K562 (cell line): ENCODE measurements around the gene MCAT. TPM values are rescaled to one million over a fixed set of nuclear protein-coding genes. Genes with fewer than 3 reads are reported as not detected.
A peak's percentile ranks its signal among the peaks of the same experiment; 100 is the strongest.

Source experiments
- ATAC-seq: fragments of 200-7000 bp; cut with Tn5 transposase; 3 replicates; pipeline ENCODE4 v1.9.1; 2020; ENCODE audit warnings: moderate library complexity
- BruUV-seq: library from RNA; stranded (reverse); fragments of 400-500 nt; replicated peaks from 2 replicates; lab custom pipeline; 2021; lab: Mats Ljungman, UMichigan
- CTCF ChIA-PET: fragments of 300-600 bp; formaldehyde crosslinking; extraction: SDS; loops from one replicate; lab custom pipeline; 2021; ENCODE audit warnings: low intra/inter-chr PET ratio; lab: Yijun Ruan, JAX
- POLR2A ChIA-PET: fragments of 300-600, 350-650 bp; sonication (Branson Sonifier 250); formaldehyde crosslinking; extraction: SDS; loops from one replicate; lab custom pipeline; 2021; ENCODE audit warnings: antibody characterized with exemption, inconsistent platforms; lab: Yijun Ruan, JAX
- DNase-seq, 4 experiments: peaks; one replicate each; pipeline versions ENCODE4 v3.0.0 to v3.0.0-alpha.2; 2011 to 2018; ENCODE audit warnings: low spot score in 3 of 4, mixed read lengths in 3 of 4; ENCODE audit errors: extremely low read depth in 1 of 4
- FAIRE-seq: peaks from 2 replicates; lab custom pipeline; 2011; peaks lifted over from hg19 to GRCh38; lab: Jason Lieb, UNC
- H2AFZ ChIP-seq: 2 replicates; pipeline ENCODE4 v1.6.0; 2011; ENCODE audit warnings: low read depth, low read length, control low read depth, inconsistent platforms
- H3K27ac ChIP-seq: fragments of 200-600 bp; 3 replicates; pipeline ENCODE4 v1.8.0; 2011; ENCODE audit warnings: low read depth, mild to moderate bottlenecking, control low read depth, inconsistent platforms, low read length, moderate library complexity, mixed read lengths; ENCODE audit errors: extremely low read depth
- H3K27me3 ChIP-seq, 2 experiments: fragments of 300-600 bp in 1 of 2; 2 replicates in 1 of 2; 3 replicates in 1 of 2; pipeline versions ENCODE4 v1.6.0 to v1.8.0; 2011; ENCODE audit warnings: inconsistent platforms in 2 of 2, low read length in 2 of 2, mild to moderate bottlenecking in 1 of 2, mixed read lengths in 1 of 2, moderate library complexity in 1 of 2; ENCODE audit not compliant: control insufficient read depth in 2 of 2, insufficient read depth in 2 of 2
- H3K36me3 ChIP-seq: fragments of 300-600 bp; 3 replicates; pipeline ENCODE4 v1.8.0; 2011; ENCODE audit warnings: mild to moderate bottlenecking, low read length, inconsistent platforms; ENCODE audit not compliant: control insufficient read depth, insufficient read depth
- H3K4me1 ChIP-seq, 2 experiments: fragments of 200-600 bp in 1 of 2; replicated peaks in 1 of 2; 2 replicates in 1 of 2; 3 replicates in 1 of 2; pipeline versions ENCODE4 v1.5.1 to v1.8.0; 2011; ENCODE audit warnings: inconsistent platforms in 2 of 2, low read length in 2 of 2, mild to moderate bottlenecking in 1 of 2, mixed read lengths in 1 of 2, moderate library complexity in 1 of 2; ENCODE audit not compliant: control insufficient read depth in 2 of 2, insufficient read depth in 2 of 2
- H3K4me2 ChIP-seq: 2 replicates; pipeline ENCODE4 v1.6.1; 2011; ENCODE audit warnings: low read length, control low read depth, inconsistent platforms, mixed read lengths; ENCODE audit not compliant: insufficient read depth
- H3K4me3 ChIP-seq: fragments of 200-600 bp; sonication (generic), shearing (Covaris generic); 2 replicates; pipeline ENCODE4 v1.5.1; 2016; ENCODE audit warnings: control low read depth, inconsistent platforms
- H3K79me2 ChIP-seq: fragments of 200-600 bp; 3 replicates; pipeline ENCODE4 v1.8.0; 2011; ENCODE audit warnings: low read length, inconsistent platforms; ENCODE audit not compliant: control insufficient read depth, insufficient read depth
- H3K9ac ChIP-seq, 2 experiments: 2 replicates each; pipeline versions ENCODE4 v1.6.0 to v1.6.1; 2011; ENCODE audit warnings: low read depth in 2 of 2, low read length in 2 of 2, control low read depth in 1 of 2, inconsistent platforms in 1 of 2, mild to moderate bottlenecking in 1 of 2, mixed read lengths in 1 of 2; ENCODE audit not compliant: insufficient read depth in 1 of 2
- H3K9me1 ChIP-seq: one replicate; pipeline ENCODE4 v1.6.0; 2011; ENCODE audit warnings: inconsistent platforms, mild to moderate bottlenecking, low read length, moderate library complexity; ENCODE audit not compliant: control insufficient read depth, insufficient read depth
- H3K9me3 ChIP-seq: replicated peaks from 2 replicates; pipeline ENCODE4 v1.5.1; 2011; ENCODE audit warnings: low read depth, low read length, inconsistent platforms; ENCODE audit not compliant: control insufficient read depth, insufficient read depth
- H4K20me1 ChIP-seq: replicated peaks from 2 replicates; pipeline ENCODE4 v1.6.1; 2011; ENCODE audit warnings: low read length, inconsistent platforms, mixed read lengths; ENCODE audit not compliant: control insufficient read depth, insufficient read depth
- RAD21 ChIP-seq, 2 experiments: fragments of 250-450 bp in 1 of 2; fragments of 450-650 bp in 1 of 2; sonication (Bioruptor Pico) in 1 of 2; formaldehyde crosslinking in 1 of 2; IDR thresholded peaks in 1 of 2; conservative IDR thresholded peaks in 1 of 2; 2 replicates each; pipeline versions ENCODE4 v1.4.0 to v1.8.0; 2020 to 2022; ENCODE audit warnings: mild to moderate bottlenecking in 2 of 2, moderate library complexity in 1 of 2
- TCF7L2 ChIP-seq: fragments of 150-350 bp; IDR thresholded peaks from 2 replicates; pipeline ENCODE4 v1.6.1; 2016; ENCODE audit warnings: low read depth, mild to moderate bottlenecking, low read length, moderate library complexity
- WGBS: fragments of 100-300 bp; shearing (Covaris generic); methylation state at CpG from one replicate; pipeline ENCODE4 v1.1.6; 2016; ENCODE audit warnings: low coverage, mixed read lengths; ENCODE audit not compliant: insufficient coverage; ENCODE audit errors: missing lambda C conversion rate; 5-methylcytosine and 5-hydroxymethylcytosine counted together
- in situ Hi-C: fragments of 300-500 bp; cut with MboI; formaldehyde crosslinking; loops from 4 replicates; pipeline ENCODE4 v1.15.0; 2018; ENCODE audit warnings: inconsistent platforms, mixed read lengths
- intact Hi-C: fragments of 100-400 bp; cut with micrococcal nuclease; formaldehyde crosslinking; loops from 2 replicates; pipeline ENCODE4 v1.14.2; 2022
- polyA plus RNA-seq, 8 experiments: library from polyadenylated mRNA; depleted of rRNA in 4 of 8; stranded (reverse) in 5 of 8; unstranded in 3 of 8; fragments of >200 nt; fragmentation: Nextera tagmentation in 2 of 8; fragmentation: Illumina TruSeq in 1 of 8; extraction: Ambion mirVana in 2 of 8; extraction: Trizol in 1 of 8; gene quantifications; 2 replicates each; pipeline versions ENCODE4 v1.2.1 to v1.2.3, GENCODE V29; 2011 to 2014; ENCODE audit warnings: inconsistent platforms in 1 of 8, missing spikeins in 1 of 8
- total RNA-seq, 7 experiments: library from RNA; depleted of rRNA in 6 of 7; stranded (reverse); fragments of >200 nt in 6 of 7; fragmentation: Illumina TruSeq in 2 of 7; extraction: Trizol in 2 of 7; gene quantifications; 2 replicates each; pipeline versions ENCODE4 v1.2.1 to v1.2.3, GENCODE V29; 2011 to 2021; ENCODE audit warnings: low replicate concordance in 1 of 7
- TF ChIP-seq, protein P1 (sequence below), 3 experiments: IDR thresholded peaks in 2 of 3; conservative IDR thresholded peaks in 1 of 3; 2 replicates each; pipeline ENCODE4 v1.5.1; 2011 to 2012; ENCODE audit warnings: low read length in 3 of 3, mild to moderate bottlenecking in 3 of 3, control low read depth in 2 of 3, improper control_type of control experiment in 1 of 3, inconsistent platforms in 1 of 3, low read depth in 1 of 3, mixed read lengths in 1 of 3, moderate library complexity in 1 of 3; ENCODE audit not compliant: insufficient read depth in 2 of 3

MCAT gene
- total and polyA plus RNA-seq, 9 of the 15 experiments (the other 6 are each of a cell fraction or from before 2014, with no cell fraction given), result 3.3 to 27.8 (median 13.9) TPM

DNA sequence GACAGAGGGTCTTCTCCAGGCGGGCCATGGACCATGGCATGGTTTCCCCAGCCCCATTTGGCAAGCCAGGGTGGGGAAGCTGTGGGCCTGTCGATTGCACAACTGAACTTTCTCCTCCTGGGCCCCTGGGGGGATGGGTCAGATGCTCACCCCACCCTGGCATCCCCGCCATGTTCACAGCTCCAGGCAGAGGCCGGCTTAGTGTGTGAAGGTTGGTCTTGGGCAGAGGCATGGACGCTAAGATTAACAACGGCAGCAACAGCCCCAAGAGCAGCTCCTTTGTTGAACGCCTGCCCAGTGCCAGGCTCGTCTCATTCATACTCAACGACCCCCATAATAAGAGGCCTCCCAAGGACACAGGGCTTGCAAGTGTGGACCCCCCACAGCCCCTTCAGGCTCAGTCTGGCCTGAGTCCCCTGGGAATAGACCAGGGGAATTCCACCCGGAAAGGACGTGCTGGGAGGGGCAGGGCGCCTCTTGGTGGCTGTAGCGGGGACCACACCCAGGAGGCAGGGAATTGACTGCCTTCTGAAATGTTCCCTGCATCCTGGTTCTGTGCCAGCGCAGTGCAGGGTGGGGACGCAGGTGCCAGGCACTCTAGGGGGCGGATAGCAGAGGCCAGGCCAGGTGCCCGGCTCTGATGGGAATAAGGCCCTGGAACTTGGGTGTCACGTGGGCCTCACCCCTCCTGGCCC is 16.4 kb upstream of the MCAT start:
- H3K79me2 ChIP-seq, result peaks cover 5% of the 10 kb centered on the region; the same call in 1 of the 3 replicates
- H3K4me2 ChIP-seq, result no peak overlapping the region
- H2AFZ ChIP-seq, result no peak overlapping the region
- WGBS, result 86% methylated on average over 6 of the region's 18 CpGs
- H3K9me1 ChIP-seq, result no peaks in the 10 kb centered on the region
- TF ChIP-seq, protein P1, sequence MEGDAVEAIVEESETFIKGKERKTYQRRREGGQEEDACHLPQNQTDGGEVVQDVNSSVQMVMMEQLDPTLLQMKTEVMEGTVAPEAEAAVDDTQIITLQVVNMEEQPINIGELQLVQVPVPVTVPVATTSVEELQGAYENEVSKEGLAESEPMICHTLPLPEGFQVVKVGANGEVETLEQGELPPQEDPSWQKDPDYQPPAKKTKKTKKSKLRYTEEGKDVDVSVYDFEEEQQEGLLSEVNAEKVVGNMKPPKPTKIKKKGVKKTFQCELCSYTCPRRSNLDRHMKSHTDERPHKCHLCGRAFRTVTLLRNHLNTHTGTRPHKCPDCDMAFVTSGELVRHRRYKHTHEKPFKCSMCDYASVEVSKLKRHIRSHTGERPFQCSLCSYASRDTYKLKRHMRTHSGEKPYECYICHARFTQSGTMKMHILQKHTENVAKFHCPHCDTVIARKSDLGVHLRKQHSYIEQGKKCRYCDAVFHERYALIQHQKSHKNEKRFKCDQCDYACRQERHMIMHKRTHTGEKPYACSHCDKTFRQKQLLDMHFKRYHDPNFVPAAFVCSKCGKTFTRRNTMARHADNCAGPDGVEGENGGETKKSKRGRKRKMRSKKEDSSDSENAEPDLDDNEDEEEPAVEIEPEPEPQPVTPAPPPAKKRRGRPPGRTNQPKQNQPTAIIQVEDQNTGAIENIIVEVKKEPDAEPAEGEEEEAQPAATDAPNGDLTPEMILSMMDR (IDR thresholded peaks at IDR 0.05 in 2 of 3, conservative IDR thresholded peaks at IDR 0.05 in 1 of 3; ENCODE audit: insufficient read depth in 2 of 3, low read depth in 1 of 3, low read length in 3 of 3), result peak; percentile 18 to 43 (median 20); a peak in 2 of 6 replicates
- TF ChIP-seq RAD21 (CRISPR knock-in tag; conservative IDR thresholded peaks at IDR 0.05 in 1 of 2, IDR thresholded peaks at IDR 0.05 in 1 of 2) (peak in 1 of 2 experiments; percentile 10; a peak in 1 of 4 replicates), TCF7L2 (no peak)
- H3K4me3 ChIP-seq, result no peak overlapping the region
- CTCF ChIA-PET, result no interaction called here
- in situ Hi-C loops (no loop called here), intact Hi-C loops (no loop called here)
- 0 out of 2 replicates have a peak, but pooled peaks cover 3% of the 10 kb centered on the region for H4K20me1 ChIP-seq
- POLR2A ChIA-PET, result no interaction called here
- BruUV-seq, result no TSS peak
- H3K27ac ChIP-seq, result no peak overlapping the region
- ATAC-seq, result no peak
- H3K4me1 ChIP-seq, result peaks cover 8 to 49% of the 10 kb centered on the region in 2 experiments
- H3K9ac ChIP-seq, result no peak overlapping the region; a peak in 1 of 4 replicates
- no peaks in the 10 kb centered on the region for H3K9me3 ChIP-seq
- no peaks in the 10 kb centered on the region for H3K27me3 ChIP-seq
- peak in 1 of 4 experiments; percentile 29 for DNase-seq
- no peak for FAIRE-seq
- H3K36me3 ChIP-seq, result peaks cover 19% of the 10 kb centered on the region; the same call in 1 of the 3 replicates
